Uterus (tissue), 2 donors: Measurements from ENCODE around the gene ACACB.

ENCODE experiments used
- CTCF ChIP-seq, 4 experiments: fragments of 200-600 bp in 2 of 4; fragments of 450-650 bp in 2 of 4; sonication (generic) in 2 of 4; IDR thresholded peaks; one replicate each; pipeline ENCODE4 v1.5.1; 2016 to 2019; ENCODE audit warnings: antibody characterized with exemption in 4 of 4, mild to moderate bottlenecking in 2 of 4, moderate library complexity in 1 of 4
- POLR2A ChIP-seq, 2 donors: fragments of 450-650 bp; IDR thresholded peaks; one replicate each; pipeline ENCODE4 v1.6.1; 2016; ENCODE audit warnings: antibody characterized with exemption in 2 of 2, mild to moderate bottlenecking in 1 of 2, moderate library complexity in 1 of 2

- TF ChIP-seq CTCF (IDR thresholded peaks at IDR 0.05) = no peak
- TF ChIP-seq POLR2A (IDR thresholded peaks at IDR 0.05) = no peak
Observed at GRCh38 chr12:109125791-109126190, 9.4 kb downstream of the ACACB start.
